ENCODE measurements around the gene MRPL22.

DNA sequence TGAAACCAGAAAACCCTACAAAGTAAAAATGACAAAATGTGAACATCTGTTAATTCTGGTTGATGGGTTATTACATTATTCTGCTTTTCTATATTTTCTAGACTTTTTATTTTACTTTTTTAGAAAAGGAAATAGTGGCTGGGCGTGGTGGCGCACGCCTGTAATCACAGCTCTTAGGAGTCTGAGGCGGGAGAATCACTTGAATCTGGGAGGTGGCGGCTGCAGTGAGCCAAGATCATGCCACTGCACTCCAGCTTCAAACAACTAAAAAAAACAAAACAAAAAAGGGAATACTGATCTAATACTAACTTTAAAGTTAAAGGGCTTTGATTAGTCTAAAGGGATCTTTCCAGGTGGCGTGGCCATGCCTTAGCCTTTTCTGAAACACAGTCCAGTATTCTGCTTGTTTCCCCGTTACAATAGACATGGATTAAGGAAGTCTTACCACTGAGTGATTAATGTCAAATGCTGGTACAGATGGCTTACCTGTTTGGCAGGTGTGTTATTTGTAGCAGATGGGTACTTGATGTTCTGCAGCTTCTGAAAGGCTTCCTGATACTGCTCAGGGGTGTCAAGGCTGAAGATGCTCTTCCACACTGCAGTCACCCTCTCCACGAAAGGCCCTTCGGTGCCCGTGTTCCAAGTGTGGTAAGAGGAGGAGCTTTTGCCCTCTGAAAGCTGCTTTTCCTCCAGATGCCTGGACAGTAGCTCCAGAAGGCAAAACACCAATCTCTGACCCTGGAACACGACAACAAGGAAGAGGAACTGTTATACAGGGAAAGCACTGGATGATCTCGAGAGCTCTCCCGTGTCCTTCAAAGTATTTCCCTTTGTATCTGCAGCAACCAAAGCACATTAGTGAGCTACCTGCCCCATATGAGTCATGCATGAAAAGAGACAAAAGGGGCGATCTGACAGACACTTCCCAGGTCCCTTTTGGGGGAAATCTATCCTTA, 45.0 kb upstream of the MRPL22 start:
- TF ChIP-seq, protein P1, sequence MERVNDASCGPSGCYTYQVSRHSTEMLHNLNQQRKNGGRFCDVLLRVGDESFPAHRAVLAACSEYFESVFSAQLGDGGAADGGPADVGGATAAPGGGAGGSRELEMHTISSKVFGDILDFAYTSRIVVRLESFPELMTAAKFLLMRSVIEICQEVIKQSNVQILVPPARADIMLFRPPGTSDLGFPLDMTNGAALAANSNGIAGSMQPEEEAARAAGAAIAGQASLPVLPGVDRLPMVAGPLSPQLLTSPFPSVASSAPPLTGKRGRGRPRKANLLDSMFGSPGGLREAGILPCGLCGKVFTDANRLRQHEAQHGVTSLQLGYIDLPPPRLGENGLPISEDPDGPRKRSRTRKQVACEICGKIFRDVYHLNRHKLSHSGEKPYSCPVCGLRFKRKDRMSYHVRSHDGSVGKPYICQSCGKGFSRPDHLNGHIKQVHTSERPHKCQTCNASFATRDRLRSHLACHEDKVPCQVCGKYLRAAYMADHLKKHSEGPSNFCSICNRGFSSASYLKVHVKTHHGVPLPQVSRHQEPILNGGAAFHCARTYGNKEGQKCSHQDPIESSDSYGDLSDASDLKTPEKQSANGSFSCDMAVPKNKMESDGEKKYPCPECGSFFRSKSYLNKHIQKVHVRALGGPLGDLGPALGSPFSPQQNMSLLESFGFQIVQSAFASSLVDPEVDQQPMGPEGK (CRISPR knock-in tag; IDR thresholded peaks at IDR 0.05; ENCODE audit: borderline replicate concordance) = no peak
- TF ChIP-seq ZNF70 (CRISPR knock-in tag; IDR thresholded peaks at IDR 0.05) (no peak), ZNF565 (CRISPR knock-in tag; conservative IDR thresholded peaks at IDR 0.05; ENCODE audit: low read depth) (no peak), ARNTL (CRISPR knock-in tag; IDR thresholded peaks at IDR 0.05; ENCODE audit: borderline replicate concordance, low read depth) (no peak), ZC3H10 (CRISPR knock-in tag; IDR thresholded peaks at IDR 0.05) (no peak), ISL1 (CRISPR knock-in tag; IDR thresholded peaks at IDR 0.05) (no peak), RARB (CRISPR knock-in tag; IDR thresholded peaks at IDR 0.05) (no peak), ZFP3 (CRISPR knock-in tag; IDR thresholded peaks at IDR 0.05) (no peak), OSR1 (CRISPR knock-in tag; IDR thresholded peaks at IDR 0.05) (no peak)
- TF ChIP-seq, protein P2, sequence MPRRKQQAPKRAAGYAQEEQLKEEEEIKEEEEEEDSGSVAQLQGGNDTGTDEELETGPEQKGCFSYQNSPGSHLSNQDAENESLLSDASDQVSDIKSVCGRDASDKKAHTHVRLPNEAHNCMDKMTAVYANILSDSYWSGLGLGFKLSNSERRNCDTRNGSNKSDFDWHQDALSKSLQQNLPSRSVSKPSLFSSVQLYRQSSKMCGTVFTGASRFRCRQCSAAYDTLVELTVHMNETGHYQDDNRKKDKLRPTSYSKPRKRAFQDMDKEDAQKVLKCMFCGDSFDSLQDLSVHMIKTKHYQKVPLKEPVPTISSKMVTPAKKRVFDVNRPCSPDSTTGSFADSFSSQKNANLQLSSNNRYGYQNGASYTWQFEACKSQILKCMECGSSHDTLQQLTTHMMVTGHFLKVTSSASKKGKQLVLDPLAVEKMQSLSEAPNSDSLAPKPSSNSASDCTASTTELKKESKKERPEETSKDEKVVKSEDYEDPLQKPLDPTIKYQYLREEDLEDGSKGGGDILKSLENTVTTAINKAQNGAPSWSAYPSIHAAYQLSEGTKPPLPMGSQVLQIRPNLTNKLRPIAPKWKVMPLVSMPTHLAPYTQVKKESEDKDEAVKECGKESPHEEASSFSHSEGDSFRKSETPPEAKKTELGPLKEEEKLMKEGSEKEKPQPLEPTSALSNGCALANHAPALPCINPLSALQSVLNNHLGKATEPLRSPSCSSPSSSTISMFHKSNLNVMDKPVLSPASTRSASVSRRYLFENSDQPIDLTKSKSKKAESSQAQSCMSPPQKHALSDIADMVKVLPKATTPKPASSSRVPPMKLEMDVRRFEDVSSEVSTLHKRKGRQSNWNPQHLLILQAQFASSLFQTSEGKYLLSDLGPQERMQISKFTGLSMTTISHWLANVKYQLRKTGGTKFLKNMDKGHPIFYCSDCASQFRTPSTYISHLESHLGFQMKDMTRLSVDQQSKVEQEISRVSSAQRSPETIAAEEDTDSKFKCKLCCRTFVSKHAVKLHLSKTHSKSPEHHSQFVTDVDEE (CRISPR knock-in tag; IDR thresholded peaks at IDR 0.05) = no peak
- TF ChIP-seq, protein P3, sequence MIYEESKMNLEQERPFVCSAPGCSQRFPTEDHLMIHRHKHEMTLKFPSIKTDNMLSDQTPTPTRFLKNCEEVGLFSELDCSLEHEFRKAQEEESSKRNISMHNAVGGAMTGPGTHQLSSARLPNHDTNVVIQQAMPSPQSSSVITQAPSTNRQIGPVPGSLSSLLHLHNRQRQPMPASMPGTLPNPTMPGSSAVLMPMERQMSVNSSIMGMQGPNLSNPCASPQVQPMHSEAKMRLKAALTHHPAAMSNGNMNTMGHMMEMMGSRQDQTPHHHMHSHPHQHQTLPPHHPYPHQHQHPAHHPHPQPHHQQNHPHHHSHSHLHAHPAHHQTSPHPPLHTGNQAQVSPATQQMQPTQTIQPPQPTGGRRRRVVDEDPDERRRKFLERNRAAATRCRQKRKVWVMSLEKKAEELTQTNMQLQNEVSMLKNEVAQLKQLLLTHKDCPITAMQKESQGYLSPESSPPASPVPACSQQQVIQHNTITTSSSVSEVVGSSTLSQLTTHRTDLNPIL (CRISPR knock-in tag; IDR thresholded peaks at IDR 0.05; ENCODE audit: low read depth) = no peak
- TF ChIP-seq, protein P4, sequence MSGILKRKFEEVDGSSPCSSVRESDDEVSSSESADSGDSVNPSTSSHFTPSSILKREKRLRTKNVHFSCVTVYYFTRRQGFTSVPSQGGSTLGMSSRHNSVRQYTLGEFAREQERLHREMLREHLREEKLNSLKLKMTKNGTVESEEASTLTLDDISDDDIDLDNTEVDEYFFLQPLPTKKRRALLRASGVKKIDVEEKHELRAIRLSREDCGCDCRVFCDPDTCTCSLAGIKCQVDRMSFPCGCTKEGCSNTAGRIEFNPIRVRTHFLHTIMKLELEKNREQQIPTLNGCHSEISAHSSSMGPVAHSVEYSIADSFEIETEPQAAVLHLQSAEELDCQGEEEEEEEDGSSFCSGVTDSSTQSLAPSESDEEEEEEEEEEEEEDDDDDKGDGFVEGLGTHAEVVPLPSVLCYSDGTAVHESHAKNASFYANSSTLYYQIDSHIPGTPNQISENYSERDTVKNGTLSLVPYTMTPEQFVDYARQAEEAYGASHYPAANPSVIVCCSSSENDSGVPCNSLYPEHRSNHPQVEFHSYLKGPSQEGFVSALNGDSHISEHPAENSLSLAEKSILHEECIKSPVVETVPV (CRISPR knock-in tag; IDR thresholded peaks at IDR 0.05) = no peak

Data from SK-N-SH treated with all-trans-retinoic acid at 6 μM for 48 hours (cell line).